H9 (cell line): ENCODE data around the gene DECR2. TPM values are rescaled to one million over a fixed set of nuclear protein-coding genes. Genes with fewer than 3 reads are reported as not detected.

Experiments used
- DNase-seq: peaks from one replicate; pipeline ENCODE4 v3.0.0-alpha.2; 2017
- H2AFZ ChIP-seq: one replicate; pipeline ENCODE4 v1.6.1; 2013; ENCODE audit warnings: mild to moderate bottlenecking, low read length, control low read depth, moderate library complexity
- H2AK5ac ChIP-seq: 2 replicates; pipeline ENCODE4 v1.6.1; 2013; ENCODE audit warnings: low read length, control low read depth, mixed read lengths; ENCODE audit not compliant: insufficient read length
- H2BK120ac ChIP-seq: one replicate; pipeline ENCODE4 v1.6.1; 2013; ENCODE audit warnings: low read depth, mild to moderate bottlenecking, low read length, control low read depth, inconsistent platforms; ENCODE audit not compliant: poor library complexity, severe bottlenecking
- H2BK12ac ChIP-seq: 2 replicates; pipeline ENCODE4 v1.6.1; 2013; ENCODE audit warnings: low read length, control low read depth, mixed read lengths, low read depth; ENCODE audit not compliant: insufficient read length
- H2BK15ac ChIP-seq: 2 replicates; pipeline ENCODE4 v1.6.1; 2013; ENCODE audit warnings: low read depth, low read length, control low read depth
- H2BK20ac ChIP-seq: one replicate; pipeline ENCODE4 v1.6.1; 2013; ENCODE audit warnings: low read depth, mild to moderate bottlenecking, low read length, control low read depth, inconsistent platforms; ENCODE audit not compliant: poor library complexity, severe bottlenecking
- H2BK5ac ChIP-seq: 2 replicates; pipeline ENCODE4 v1.6.1; 2013; ENCODE audit warnings: low read length, control low read depth, mixed read lengths; ENCODE audit not compliant: insufficient read length
- H3K14ac ChIP-seq: 2 replicates; pipeline ENCODE4 v1.6.1; 2013; ENCODE audit warnings: low read length, control low read depth; ENCODE audit not compliant: insufficient read depth
- H3K18ac ChIP-seq: 2 replicates; pipeline ENCODE4 v1.6.1; 2013; ENCODE audit warnings: low read depth, mild to moderate bottlenecking, mixed read lengths, low read length, control low read depth; ENCODE audit not compliant: insufficient read length
- H3K23ac ChIP-seq: 2 replicates; pipeline ENCODE4 v1.6.1; 2013; ENCODE audit warnings: low read length, control low read depth, mixed read lengths, low read depth; ENCODE audit not compliant: insufficient read length
- H3K23me2 ChIP-seq: 2 replicates; pipeline ENCODE4 v1.6.1; 2013; ENCODE audit warnings: low read depth, mild to moderate bottlenecking, mixed read lengths, low read length, control low read depth; ENCODE audit not compliant: insufficient read length, poor library complexity, severe bottlenecking
- H3K27ac ChIP-seq: 2 replicates; pipeline ENCODE4 v1.5.1; 2013; ENCODE audit warnings: low read length, control low read depth, mixed read lengths, low read depth; ENCODE audit not compliant: insufficient read length
- H3K27me3 ChIP-seq: 2 replicates; pipeline ENCODE4 v1.6.1; 2013; ENCODE audit warnings: low read length, control low read depth, inconsistent platforms; ENCODE audit not compliant: insufficient read depth
- H3K4ac ChIP-seq: 2 replicates; pipeline ENCODE4 v1.6.1; 2013; ENCODE audit warnings: low read depth, mild to moderate bottlenecking, control low read depth, inconsistent platforms, low read length, moderate library complexity
- H3K4me1 ChIP-seq: 2 replicates; pipeline ENCODE4 v1.6.1; 2013; ENCODE audit warnings: low read length, control low read depth, inconsistent platforms; ENCODE audit not compliant: insufficient read depth
- H3K4me2 ChIP-seq: 2 replicates; pipeline ENCODE4 v1.6.1; 2013; ENCODE audit warnings: low read length, control low read depth, mixed read lengths; ENCODE audit not compliant: insufficient read length, insufficient read depth
- H3K56ac ChIP-seq: 2 replicates; pipeline ENCODE4 v1.6.1; 2013; ENCODE audit warnings: low read depth, mild to moderate bottlenecking, mixed read lengths, low read length, control low read depth; ENCODE audit not compliant: insufficient read length
- H3K79me1 ChIP-seq: 2 replicates; pipeline ENCODE4 v1.6.1; 2013; ENCODE audit warnings: low read depth, mild to moderate bottlenecking, moderate library complexity, low read length, control low read depth, inconsistent platforms; ENCODE audit not compliant: insufficient read depth, poor library complexity, severe bottlenecking
- H3K79me2 ChIP-seq: 2 replicates; pipeline ENCODE4 v1.6.1; 2013; ENCODE audit warnings: low read length, control low read depth, inconsistent platforms; ENCODE audit not compliant: insufficient read depth
- H3K9ac ChIP-seq: 2 replicates; pipeline ENCODE4 v1.6.1; 2013; ENCODE audit warnings: low read length, control low read depth, mixed read lengths; ENCODE audit not compliant: insufficient read length; ENCODE audit errors: extremely low read depth
- H3K9me3 ChIP-seq: one replicate; pipeline ENCODE4 v1.6.1; 2013; ENCODE audit warnings: low read depth, low read length, inconsistent platforms; ENCODE audit not compliant: control insufficient read depth
- H3T11ph ChIP-seq: one replicate; pipeline ENCODE4 v1.6.1; 2013; ENCODE audit warnings: mild to moderate bottlenecking, low read length, control low read depth, inconsistent platforms
- H4K20me1 ChIP-seq: one replicate; pipeline ENCODE4 v1.6.1; 2013; ENCODE audit not compliant: control insufficient read depth, insufficient read length, insufficient read depth
- H4K5ac ChIP-seq: 2 replicates; pipeline ENCODE4 v1.6.1; 2013; ENCODE audit warnings: low read depth, mild to moderate bottlenecking, mixed read lengths, low read length, control low read depth; ENCODE audit not compliant: insufficient read length
- H4K8ac ChIP-seq: replicated peaks from 2 replicates; pipeline ENCODE4 v1.6.1; 2013; ENCODE audit warnings: low read length, control low read depth, mixed read lengths, low read depth; ENCODE audit not compliant: insufficient read length
- H4K91ac ChIP-seq: 2 replicates; pipeline ENCODE4 v1.6.1; 2013; ENCODE audit warnings: low read depth, mild to moderate bottlenecking, moderate library complexity, mixed read lengths, low read length, control low read depth; ENCODE audit not compliant: insufficient read length
- H3K27ac Mint-ChIP-seq, 3 experiments: 2 replicates in 2 of 3; 3 replicates in 1 of 3; pipeline ENCODE4 v1.8.0; 2020 to 2021; ENCODE audit warnings: mixed read lengths in 3 of 3, mild to moderate bottlenecking in 1 of 3, moderate library complexity in 1 of 3
- H3K27me3 Mint-ChIP-seq: 2 replicates; pipeline ENCODE4 v1.8.0; 2021; ENCODE audit warnings: low read depth, mild to moderate bottlenecking, moderate library complexity, mixed read lengths
- H3K36me3 Mint-ChIP-seq, 3 experiments: 2 replicates in 2 of 3; 3 replicates in 1 of 3; pipeline ENCODE4 v1.8.0; 2020 to 2021; ENCODE audit warnings: low read depth in 3 of 3, mixed read lengths in 3 of 3; ENCODE audit not compliant: insufficient read depth in 1 of 3
- H3K4me1 Mint-ChIP-seq, 2 experiments: 2 replicates each; pipeline ENCODE4 v1.8.0; 2020; ENCODE audit warnings: mixed read lengths in 2 of 2
- H3K4me3 Mint-ChIP-seq, 2 experiments: 2 replicates in 1 of 2; 3 replicates in 1 of 2; pipeline ENCODE4 v1.8.0; 2020 to 2021; ENCODE audit warnings: mild to moderate bottlenecking in 2 of 2, mixed read lengths in 2 of 2, moderate library complexity in 1 of 2
- H3K9me3 Mint-ChIP-seq, 2 experiments: 2 replicates in 1 of 2; 3 replicates in 1 of 2; pipeline ENCODE4 v1.8.0; 2020; ENCODE audit warnings: mild to moderate bottlenecking in 2 of 2, mixed read lengths in 2 of 2, moderate library complexity in 1 of 2
- CTCF ChIP-seq: fragments of 200-600 bp; sonication (generic); conservative IDR thresholded peaks from 3 replicates; pipeline ENCODE4 v1.8.0; 2021; ENCODE audit warnings: antibody characterized with exemption, mild to moderate bottlenecking
- WGBS: extraction: QIAGEN DNeasy Blood & Tissue Kit; methylation state at CpG from one replicate; pipeline ENCODE4 v1.1.7; 2013; ENCODE audit warnings: missing lambda C conversion rate, low lambda C conversion rate, mixed read lengths; ENCODE audit not compliant: insufficient read length; ENCODE audit errors: extremely low coverage; 5-methylcytosine and 5-hydroxymethylcytosine counted together
- total RNA-seq: library from RNA; stranded (reverse); gene quantifications from 2 replicates; pipeline ENCODE4 v1.2.1, GENCODE V29; 2021

The DECR2 gene
- total RNA-seq, 1 experiment from 2014 or later, result 39.3 TPM

GRCh38 chr16:373848-374615, 27.7 kb upstream of the DECR2 start:
- H2AK5ac ChIP-seq, result no peak overlapping the region
- no peak overlapping the region for H3K4me2 ChIP-seq
- H2BK120ac ChIP-seq, result no peak overlapping the region
- no CpG with 5 or more reads among the region's 44 CpGs for WGBS
- no peak overlapping the region for H4K8ac ChIP-seq
- no peaks in the 10 kb centered on the region for H3K23me2 ChIP-seq
- H3K18ac ChIP-seq, result no peak overlapping the region
- H3K27me3 Mint-ChIP-seq, result no peaks in the 10 kb centered on the region; the same call in 1 of the 2 replicates
- H4K20me1 ChIP-seq, result no peaks in the 10 kb centered on the region
- no peak overlapping the region for H3K27ac ChIP-seq
- TF ChIP-seq CTCF, result no peak
- no peaks in the 10 kb centered on the region; the same call in 1 of the 2 replicates for H3K79me2 ChIP-seq
- H3K9me3 Mint-ChIP-seq, result no peaks in the 10 kb centered on the region
- H3K27me3 ChIP-seq, result no peaks in the 10 kb centered on the region
- no peak overlapping the region for H3K27ac Mint-ChIP-seq
- H2BK5ac ChIP-seq, result no peak overlapping the region
- DNase-seq, result no peak
- H2BK15ac ChIP-seq, result no peak overlapping the region
- no peak overlapping the region for H2BK12ac ChIP-seq
- no peak overlapping the region for H3K14ac ChIP-seq
- no peak overlapping the region for H3K9ac ChIP-seq
- H3K4me1 ChIP-seq, result no peaks in the 10 kb centered on the region
- H3K56ac ChIP-seq, result no peak overlapping the region
- no peak overlapping the region for H2BK20ac ChIP-seq
- no peak overlapping the region for H3K4me3 Mint-ChIP-seq
- no peak overlapping the region for H3T11ph ChIP-seq
- no peak overlapping the region for H2AFZ ChIP-seq
- peaks cover 5 to 50% (median 27%) of the 10 kb centered on the region in 3 experiments for H3K36me3 Mint-ChIP-seq
- H4K91ac ChIP-seq, result no peak overlapping the region
- no peak overlapping the region for H4K5ac ChIP-seq
- H3K79me1 ChIP-seq, result no peaks in the 10 kb centered on the region
- H3K4ac ChIP-seq, result no peak overlapping the region
- peaks cover 11 to 20% of the 10 kb centered on the region in 2 experiments for H3K4me1 Mint-ChIP-seq
- no peak overlapping the region for H3K23ac ChIP-seq
- no peaks in the 10 kb centered on the region for H3K9me3 ChIP-seq
